ENCODE results near the gene GGACT. TPM values are rescaled to one million over a fixed set of nuclear protein-coding genes. Genes with fewer than 3 reads are reported as not detected.

The GGACT gene
- total RNA-seq, 3 donors from 2014 or later, result 1.8 to 4.8 (median 2.3) TPM

GRCh38 chr13:100534911-100535310 lies 53.7 kb downstream of the GGACT start:
- Histone ChIP-seq H3K27ac (no peak overlapping the region), H3K9me3 (no peaks in the 10 kb centered on the region), H3K36me3 (no peaks in the 10 kb centered on the region), H3K4me3 (no peak overlapping the region), H3K4me1 (no peaks in the 10 kb centered on the region), H3K27me3 (no peaks in the 10 kb centered on the region)
- TF ChIP-seq POLR2A (IDR thresholded peaks at IDR 0.05) (no peak), POLR2AphosphoS5 (IDR thresholded peaks at IDR 0.05) (no peak)
- TF ChIP-seq, protein P1, sequence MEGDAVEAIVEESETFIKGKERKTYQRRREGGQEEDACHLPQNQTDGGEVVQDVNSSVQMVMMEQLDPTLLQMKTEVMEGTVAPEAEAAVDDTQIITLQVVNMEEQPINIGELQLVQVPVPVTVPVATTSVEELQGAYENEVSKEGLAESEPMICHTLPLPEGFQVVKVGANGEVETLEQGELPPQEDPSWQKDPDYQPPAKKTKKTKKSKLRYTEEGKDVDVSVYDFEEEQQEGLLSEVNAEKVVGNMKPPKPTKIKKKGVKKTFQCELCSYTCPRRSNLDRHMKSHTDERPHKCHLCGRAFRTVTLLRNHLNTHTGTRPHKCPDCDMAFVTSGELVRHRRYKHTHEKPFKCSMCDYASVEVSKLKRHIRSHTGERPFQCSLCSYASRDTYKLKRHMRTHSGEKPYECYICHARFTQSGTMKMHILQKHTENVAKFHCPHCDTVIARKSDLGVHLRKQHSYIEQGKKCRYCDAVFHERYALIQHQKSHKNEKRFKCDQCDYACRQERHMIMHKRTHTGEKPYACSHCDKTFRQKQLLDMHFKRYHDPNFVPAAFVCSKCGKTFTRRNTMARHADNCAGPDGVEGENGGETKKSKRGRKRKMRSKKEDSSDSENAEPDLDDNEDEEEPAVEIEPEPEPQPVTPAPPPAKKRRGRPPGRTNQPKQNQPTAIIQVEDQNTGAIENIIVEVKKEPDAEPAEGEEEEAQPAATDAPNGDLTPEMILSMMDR (IDR thresholded peaks at IDR 0.05), result no peak
- DNase-seq (ENCODE audit: low spot score in 2 of 2), result no peak
- intact Hi-C loops (cut with DNase I; ENCODE audit: low total_unique reads), result no loop called here

DNA sequence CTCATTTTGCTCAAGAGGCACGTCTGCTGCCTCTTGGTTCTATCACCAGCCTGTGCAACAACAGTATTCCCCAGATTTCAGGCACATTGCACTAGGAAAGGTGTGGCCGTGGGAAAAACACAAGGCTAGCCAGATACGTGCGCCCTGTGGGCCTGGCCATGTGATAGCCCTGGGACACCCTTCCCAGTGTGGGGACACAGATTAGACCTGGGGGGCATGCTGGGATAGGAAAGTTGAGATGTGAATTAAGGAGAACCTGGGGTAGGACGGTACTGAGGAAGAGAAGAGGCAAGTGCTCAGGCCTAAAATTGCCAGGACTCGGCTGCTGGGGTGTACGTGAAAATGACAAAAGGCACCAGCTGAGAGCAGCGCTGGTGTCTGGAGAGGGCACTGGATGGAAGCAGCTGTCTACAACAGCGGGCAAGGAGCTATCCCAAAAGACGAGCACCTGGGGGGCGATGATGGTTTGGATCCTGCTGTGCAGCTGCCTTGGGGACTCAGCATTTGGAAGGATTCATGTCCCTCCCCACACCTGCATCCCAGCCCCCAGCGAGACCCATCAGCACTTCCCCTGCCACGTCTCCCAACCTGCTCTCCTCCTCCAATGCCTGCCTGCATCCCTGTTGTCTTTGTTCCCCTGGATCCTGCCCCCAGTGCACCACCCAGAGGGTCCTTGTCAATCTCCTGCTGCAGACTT lies 54.3 kb downstream of the GGACT start:
- Histone ChIP-seq H3K27me3 (no peaks in the 10 kb centered on the region), H3K9me3 (no peaks in the 10 kb centered on the region), H3K27ac (no peak overlapping the region), H3K4me1 (no peaks in the 10 kb centered on the region), H3K4me3 (no peak overlapping the region), H3K36me3 (no peaks in the 10 kb centered on the region)
- intact Hi-C loops (cut with DNase I; ENCODE audit: low total_unique reads), result no loop called here
- no peak for DNase-seq (ENCODE audit: low spot score in 2 of 2)
- TF ChIP-seq, protein P1 (IDR thresholded peaks at IDR 0.05), result no peak
- TF ChIP-seq POLR2AphosphoS5 (IDR thresholded peaks at IDR 0.05) (no peak), POLR2A (IDR thresholded peaks at IDR 0.05) (no peak)

DNA sequence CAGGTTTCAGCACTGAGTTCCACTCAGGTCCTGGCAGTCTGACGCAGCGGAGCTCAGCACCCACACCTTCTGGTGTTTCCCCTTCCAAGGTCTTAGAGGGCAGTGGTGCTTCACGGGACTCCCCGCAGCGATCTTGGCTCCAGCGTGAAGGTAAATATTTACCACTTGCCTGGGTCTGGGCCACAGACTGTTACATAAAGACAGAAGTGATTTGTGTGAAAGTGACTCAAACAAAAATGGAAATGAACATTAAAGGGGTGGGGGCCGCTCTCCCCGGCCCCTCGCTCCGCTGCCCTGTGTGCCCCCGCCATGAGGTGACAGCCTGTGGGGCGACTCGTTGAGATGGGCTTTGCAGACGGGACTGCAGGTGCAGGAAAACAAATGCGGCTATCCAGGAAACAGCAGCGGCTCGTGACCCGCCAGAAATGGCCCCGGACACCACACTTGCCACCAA lies 55.0 kb downstream of the GGACT start:
- Histone ChIP-seq H3K27ac (no peak overlapping the region), H3K4me3 (no peak overlapping the region), H3K9me3 (no peaks in the 10 kb centered on the region), H3K27me3 (no peaks in the 10 kb centered on the region), H3K36me3 (no peaks in the 10 kb centered on the region), H3K4me1 (no peaks in the 10 kb centered on the region)
- peak in 1 of 2 donors; percentile 61 for DNase-seq (ENCODE audit: low spot score in 2 of 2)
- intact Hi-C loops (cut with DNase I; ENCODE audit: low total_unique reads), result no loop called here
- TF ChIP-seq, protein P1 (IDR thresholded peaks at IDR 0.05), result no peak
- TF ChIP-seq POLR2AphosphoS5 (IDR thresholded peaks at IDR 0.05) (no peak), POLR2A (IDR thresholded peaks at IDR 0.05) (no peak)

DNA sequence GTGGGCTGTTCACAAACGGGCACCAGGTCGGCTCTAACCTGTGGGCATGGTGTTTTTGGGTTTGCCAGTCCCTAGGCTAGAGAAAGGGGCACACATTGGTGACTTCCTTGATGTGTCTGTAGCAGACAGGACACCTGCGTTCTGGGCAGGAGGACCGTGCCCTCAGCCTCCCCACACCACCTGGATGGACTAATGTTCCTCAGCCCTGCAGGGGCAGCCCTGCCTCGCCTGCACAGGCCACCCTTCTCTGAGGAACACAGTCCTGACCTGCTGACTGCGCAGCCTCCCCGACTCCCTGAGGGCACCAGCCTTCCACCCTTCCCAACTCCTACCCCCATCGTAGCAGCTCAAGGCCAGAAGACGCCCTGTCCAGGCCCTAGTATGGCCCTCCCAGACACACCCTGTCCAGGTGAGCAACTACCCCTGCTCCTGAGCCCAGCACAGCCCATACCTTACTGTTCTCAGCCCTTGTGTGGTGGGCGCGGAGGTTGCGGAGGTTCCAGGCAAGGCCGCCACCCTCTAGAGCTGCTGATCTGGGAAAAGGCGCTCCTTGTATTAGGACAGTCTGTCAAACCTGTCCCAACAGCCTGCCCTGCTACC lies 55.7 kb downstream of the GGACT start:
- no peaks in the 10 kb centered on the region for H3K9me3 ChIP-seq
- no peaks in the 10 kb centered on the region for H3K36me3 ChIP-seq
- no peak overlapping the region for H3K27ac ChIP-seq
- no peaks in the 10 kb centered on the region for H3K4me1 ChIP-seq
- TF ChIP-seq, protein P1 (IDR thresholded peaks at IDR 0.05), result no peak
- no peak for TF ChIP-seq POLR2A (IDR thresholded peaks at IDR 0.05)
- no peak for TF ChIP-seq POLR2AphosphoS5 (IDR thresholded peaks at IDR 0.05)
- no peak for DNase-seq (ENCODE audit: low spot score in 2 of 2)
- no peak overlapping the region for H3K4me3 ChIP-seq
- H3K27me3 ChIP-seq, result no peaks in the 10 kb centered on the region
- intact Hi-C loops (cut with DNase I; ENCODE audit: low total_unique reads), result loop anchor here (1.0 kb wide), 1 partner anchor 23 kb away; no protein-coding TSS in a partner anchor

GRCh38 chr13:100532090-100532766 lies 56.4 kb downstream of the GGACT start:
- intact Hi-C loops (cut with DNase I; ENCODE audit: low total_unique reads), result loop anchor here (1.0 kb wide), 1 partner anchor 24 kb away; no protein-coding TSS in a partner anchor
- DNase-seq (ENCODE audit: low spot score in 2 of 2), result no peak
- H3K4me3 ChIP-seq, result no peak overlapping the region
- peak overlapping the region; percentile 48 to 74 for H3K27ac ChIP-seq
- H3K36me3 ChIP-seq, result no peaks in the 10 kb centered on the region
- no peaks in the 10 kb centered on the region for H3K9me3 ChIP-seq
- no peaks in the 10 kb centered on the region for H3K4me1 ChIP-seq
- no peaks in the 10 kb centered on the region for H3K27me3 ChIP-seq
- TF ChIP-seq POLR2A (IDR thresholded peaks at IDR 0.05) (no peak), POLR2AphosphoS5 (IDR thresholded peaks at IDR 0.05) (no peak)
- TF ChIP-seq, protein P1 (IDR thresholded peaks at IDR 0.05), result no peak
